KOPT-K1 (cell line): ENCODE measurements around the gene LRRFIP1.
"Not testable (repeated sequence)": the region's sequence is repeated elsewhere in the genome, so short reads cannot be mapped to it uniquely, and the experiment has no call there.

Source experiments
- H3K27ac ChIP-seq: fragments of 200-600 bp; sonication (generic); 2 replicates; pipeline ENCODE4 v1.5.1; 2016; ENCODE audit warnings: antibody characterized with exemption, mild to moderate bottlenecking, low read depth, low read length; ENCODE audit not compliant: poor library complexity, severe bottlenecking
- H3K36me3 ChIP-seq: fragments of 200-600 bp; sonication (generic); 2 replicates; pipeline ENCODE4 v1.5.1; 2017; ENCODE audit warnings: antibody characterized with exemption, mild to moderate bottlenecking, low read length, moderate library complexity; ENCODE audit not compliant: insufficient read depth
- H3K9me3 ChIP-seq: fragments of 200-600 bp; sonication (generic); 2 replicates; pipeline ENCODE4 v1.5.1; 2017; ENCODE audit warnings: antibody characterized with exemption, low read length, mild to moderate bottlenecking; ENCODE audit not compliant: insufficient read depth, poor library complexity, severe bottlenecking

The LRRFIP1 gene

DNA sequence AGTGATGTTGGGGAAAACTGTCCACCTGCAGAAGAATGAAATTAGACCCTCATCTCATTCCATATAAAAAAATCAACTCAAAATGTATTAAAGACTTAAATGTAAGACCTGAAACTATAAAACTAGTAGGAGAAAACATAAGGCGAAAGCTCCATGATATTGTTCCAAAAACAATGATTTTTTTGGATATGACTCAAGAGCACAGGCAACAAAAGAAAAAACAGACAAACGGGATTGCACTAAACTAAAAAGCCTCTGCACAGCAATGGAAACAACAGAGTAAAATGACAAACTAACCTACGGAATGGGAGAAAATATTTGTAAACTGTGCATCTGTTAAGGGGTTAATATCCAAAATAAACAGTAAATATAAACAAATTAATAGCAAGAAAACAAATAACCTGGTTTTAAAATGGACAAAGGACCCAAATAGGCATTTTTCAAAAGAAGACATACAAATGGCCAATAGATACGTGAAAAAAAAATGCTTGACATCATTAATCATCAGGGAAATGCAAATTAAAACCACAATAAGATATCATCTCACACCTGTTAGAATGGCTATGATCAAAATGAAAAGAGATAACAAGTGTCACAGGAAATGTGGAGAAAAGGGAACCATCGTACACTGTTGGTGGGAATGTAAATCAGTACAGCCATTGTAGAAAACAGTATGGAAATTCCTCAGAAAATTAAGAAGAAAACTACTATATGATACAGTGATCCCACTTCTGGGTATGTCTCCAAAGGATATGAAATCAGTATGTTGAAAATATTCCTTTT is 26.6 kb downstream of the LRRFIP1 start:
- no peaks in the 10 kb centered on the region for H3K36me3 ChIP-seq
- peaks cover 17% of the 10 kb centered on the region for H3K9me3 ChIP-seq
- H3K27ac ChIP-seq: no peak overlapping the region

DNA sequence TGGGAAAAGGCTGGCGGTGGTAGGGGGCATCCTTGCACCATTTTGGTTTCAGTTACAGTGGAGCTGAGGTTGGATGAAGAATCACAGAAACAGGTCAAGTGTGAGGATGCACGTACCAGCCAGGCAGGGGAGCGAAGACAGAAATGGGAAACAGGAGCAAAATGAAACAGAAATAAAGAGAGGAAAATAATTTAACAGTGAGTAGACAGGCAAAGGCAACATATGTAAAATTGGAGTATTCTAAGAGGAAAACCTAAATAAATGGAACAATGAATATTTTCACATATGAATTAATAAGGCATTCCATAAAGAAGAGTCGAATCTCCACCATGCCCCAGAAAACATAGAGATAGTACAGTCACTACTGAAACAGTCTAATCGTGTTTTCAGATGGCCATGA is 29.7 kb downstream of the LRRFIP1 start:
- Histone ChIP-seq H3K27ac (no peak overlapping the region), H3K36me3 (no peaks in the 10 kb centered on the region)

DNA sequence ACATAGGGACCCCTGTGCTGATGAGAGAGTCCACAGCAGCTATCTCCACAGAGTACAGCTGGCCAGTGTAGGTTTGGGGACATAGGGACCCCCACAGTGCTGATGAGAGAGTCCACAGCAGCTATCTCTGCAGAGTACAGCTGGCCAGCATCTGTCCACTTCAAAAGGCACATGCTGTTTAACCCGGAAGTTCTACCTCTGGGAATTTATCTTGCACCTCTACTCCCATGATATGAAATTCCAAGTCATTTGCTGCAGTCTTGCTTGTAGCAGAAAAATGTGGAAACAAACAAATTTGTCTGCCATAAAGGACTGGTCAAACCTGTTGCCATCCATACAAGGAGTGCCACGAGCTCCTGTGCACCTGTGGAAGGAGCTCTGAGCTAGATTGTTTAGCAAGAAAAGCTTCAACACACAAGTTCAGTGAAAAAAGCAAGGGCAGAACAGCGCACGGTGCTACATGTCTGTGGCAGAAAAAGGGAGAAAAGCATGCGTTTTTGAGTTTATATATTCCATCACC is 33.1 kb downstream of the LRRFIP1 start:
- H3K9me3 ChIP-seq: no peaks in the 10 kb centered on the region
- no peak overlapping the region for H3K27ac ChIP-seq
- no peaks in the 10 kb centered on the region for H3K36me3 ChIP-seq

More for the DNA sequence above, 29.7 kb downstream of the LRRFIP1 start:
- H3K9me3 ChIP-seq: peaks cover 14% of the 10 kb centered on the region

DNA sequence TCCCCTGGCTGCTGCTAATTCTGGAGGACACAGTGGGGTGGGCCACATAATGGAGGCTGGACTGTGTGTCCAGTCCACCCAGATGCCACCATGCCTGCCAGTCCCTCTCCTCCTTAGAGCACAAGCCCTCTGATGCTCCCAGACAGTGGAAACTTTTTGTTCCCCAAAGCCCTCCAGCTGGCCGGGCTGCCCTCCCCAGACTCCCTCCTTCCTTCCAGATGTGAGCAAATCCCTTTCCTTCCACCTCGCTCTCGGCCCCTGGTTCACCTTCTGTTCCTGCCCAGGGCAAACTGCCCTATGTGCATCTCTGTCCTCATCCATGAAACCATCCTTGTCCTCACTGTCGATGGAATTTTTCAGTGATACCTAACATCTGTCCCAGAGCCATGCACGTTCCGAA is 33.9 kb downstream of the LRRFIP1 start:
- no peaks in the 10 kb centered on the region for H3K9me3 ChIP-seq
- no peaks in the 10 kb centered on the region for H3K36me3 ChIP-seq
- no peak overlapping the region for H3K27ac ChIP-seq

DNA sequence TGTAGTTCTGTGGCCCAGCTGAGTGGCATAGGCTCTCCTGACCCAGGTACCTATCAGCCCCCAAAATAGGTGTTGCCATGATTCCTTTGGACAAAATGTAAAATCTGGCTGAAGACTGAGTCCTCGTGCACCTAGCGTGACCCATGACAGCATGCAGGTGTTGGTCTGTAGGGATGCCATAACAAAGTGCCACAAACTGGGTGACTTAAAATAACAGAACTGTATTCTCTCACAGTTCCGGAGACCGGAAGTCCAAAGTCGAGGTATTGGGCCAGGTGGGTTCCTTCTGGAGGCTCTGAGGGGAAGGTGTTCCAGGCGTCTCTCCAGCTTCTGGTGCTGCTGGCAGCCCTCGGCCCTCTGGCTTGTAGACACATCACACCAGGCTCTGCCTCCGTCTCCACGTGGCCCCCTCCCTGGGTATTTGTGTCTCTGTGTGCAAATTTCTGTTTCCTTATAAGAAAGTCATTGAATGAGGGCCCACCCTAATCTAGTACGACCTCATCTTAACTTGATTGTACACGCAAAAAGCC is 34.5 kb downstream of the LRRFIP1 start:
- no peaks in the 10 kb centered on the region for H3K9me3 ChIP-seq
- H3K36me3 ChIP-seq: no peaks in the 10 kb centered on the region
- no peak overlapping the region for H3K27ac ChIP-seq

DNA sequence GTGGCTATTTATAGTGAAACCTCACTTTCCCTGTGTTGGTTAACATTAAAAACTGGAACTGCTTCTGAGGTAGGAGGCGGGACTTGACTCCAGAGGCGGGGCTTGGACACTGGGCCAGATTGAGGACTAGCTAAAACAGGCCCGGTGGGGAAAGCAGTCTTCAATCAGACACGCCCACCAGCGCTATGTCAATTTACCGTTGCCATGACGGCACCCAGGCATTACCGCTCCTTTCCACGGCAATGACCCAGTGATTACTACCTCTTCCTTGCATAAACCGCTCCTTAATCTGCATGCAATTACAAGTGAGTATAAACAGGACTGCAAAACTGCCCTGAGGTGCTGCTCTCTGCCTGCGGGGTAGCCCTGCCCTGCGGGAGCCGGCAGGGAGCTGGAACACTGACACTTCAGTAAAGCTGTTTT is 35.3 kb downstream of the LRRFIP1 start:
- H3K27ac ChIP-seq: no peak overlapping the region
- no peaks in the 10 kb centered on the region for H3K9me3 ChIP-seq
- no peaks in the 10 kb centered on the region for H3K36me3 ChIP-seq

DNA sequence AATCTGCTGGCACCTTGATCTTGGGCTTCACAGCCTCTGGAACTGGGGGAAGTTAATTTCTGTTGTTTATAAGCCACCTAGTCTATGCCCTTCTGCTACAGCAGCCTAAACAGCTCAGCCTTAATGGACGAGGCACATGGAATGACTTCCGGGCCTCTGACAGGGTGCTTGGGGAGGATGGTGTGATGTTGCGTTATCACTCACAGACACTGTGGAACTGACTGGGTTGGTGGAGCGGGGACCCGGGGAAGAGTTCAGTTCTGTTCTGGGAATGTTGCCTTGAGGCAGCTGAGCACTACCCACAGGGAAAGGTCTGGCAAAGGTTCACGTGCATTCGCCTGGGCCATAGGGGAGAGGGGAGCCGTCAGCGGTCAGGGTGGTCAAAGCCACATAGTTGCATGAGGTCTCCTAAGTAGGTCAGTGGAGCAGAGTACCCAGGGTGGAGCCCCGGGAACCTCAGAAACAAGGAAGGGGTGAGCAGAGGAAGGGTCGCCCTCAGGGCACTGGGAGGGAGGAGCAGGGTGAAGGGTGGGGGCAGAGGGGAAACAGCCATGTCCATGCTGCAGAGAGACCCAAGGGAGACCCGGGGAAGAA is 36.2 kb downstream of the LRRFIP1 start:
- no peak overlapping the region for H3K27ac ChIP-seq
- no peaks in the 10 kb centered on the region for H3K36me3 ChIP-seq
- H3K9me3 ChIP-seq: no peaks in the 10 kb centered on the region

DNA sequence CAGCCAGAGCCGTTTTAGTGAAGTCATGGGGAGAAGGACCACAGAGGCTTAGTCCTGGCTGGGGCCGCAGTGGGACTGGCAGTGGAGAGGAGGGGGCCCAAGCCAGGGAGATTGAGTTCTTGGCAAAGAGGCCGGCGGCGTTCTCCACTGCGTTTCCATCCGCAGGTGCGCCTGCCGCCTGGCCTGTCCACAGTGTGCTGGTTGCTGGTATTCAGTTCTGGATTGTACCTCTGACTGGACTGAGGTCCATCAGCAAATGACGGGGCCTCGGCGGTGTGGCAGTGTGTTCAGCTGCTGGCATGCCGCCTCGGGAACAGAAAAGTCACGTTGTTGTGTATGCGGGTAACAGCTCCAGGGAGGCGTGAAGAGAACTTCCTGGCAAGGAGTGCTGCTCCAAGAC is 36.8 kb downstream of the LRRFIP1 start:
- no peaks in the 10 kb centered on the region for H3K36me3 ChIP-seq
- no peak overlapping the region for H3K27ac ChIP-seq
- no peaks in the 10 kb centered on the region for H3K9me3 ChIP-seq

DNA sequence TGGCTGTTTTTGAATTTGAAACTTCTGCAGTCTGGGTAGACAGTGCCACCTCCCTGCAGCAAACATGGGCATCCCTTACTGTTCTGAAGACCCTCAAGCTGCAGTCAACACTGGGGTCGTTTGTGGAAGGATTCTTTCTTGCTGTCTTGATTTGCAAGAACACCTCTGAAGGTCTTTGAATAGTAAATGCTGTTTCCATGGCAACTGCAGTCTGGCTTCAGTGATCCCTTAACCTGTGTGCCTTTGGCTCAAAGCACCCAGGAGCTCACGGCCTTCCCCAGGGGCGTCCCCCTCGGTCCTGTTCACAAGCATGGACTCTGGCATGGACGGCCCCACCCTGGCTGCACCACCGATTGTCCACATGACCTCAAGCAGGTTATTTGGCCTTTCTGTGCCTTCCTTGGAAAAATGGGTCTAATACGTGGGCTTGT is 38.3 kb downstream of the LRRFIP1 start:
- Histone ChIP-seq H3K36me3 (no peaks in the 10 kb centered on the region), H3K27ac (no peak overlapping the region), H3K9me3 (no peaks in the 10 kb centered on the region)

DNA sequence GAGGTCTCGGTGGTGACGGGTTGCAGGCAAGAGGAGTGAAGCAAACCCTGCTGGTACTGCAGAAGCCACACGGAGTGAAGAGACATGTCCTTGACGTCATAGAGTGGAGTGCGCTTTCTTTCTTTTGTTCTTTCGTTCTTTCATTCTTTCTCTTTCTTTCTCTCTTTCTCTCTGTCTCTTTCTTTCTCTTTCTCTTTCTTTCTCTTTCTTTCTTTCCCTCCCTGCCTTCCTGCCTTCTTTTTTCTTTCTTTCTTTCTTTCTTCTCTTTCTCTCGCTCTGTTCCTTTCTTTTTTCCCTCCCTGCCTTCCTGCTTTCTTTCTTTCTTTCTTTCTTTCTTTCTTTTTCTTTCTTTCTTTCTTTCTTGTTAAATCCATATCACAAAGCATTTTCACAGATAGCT is 39.2 kb downstream of the LRRFIP1 start:
- no peaks in the 10 kb centered on the region for H3K36me3 ChIP-seq
- no peaks in the 10 kb centered on the region for H3K9me3 ChIP-seq
- H3K27ac ChIP-seq: no peak overlapping the region

DNA sequence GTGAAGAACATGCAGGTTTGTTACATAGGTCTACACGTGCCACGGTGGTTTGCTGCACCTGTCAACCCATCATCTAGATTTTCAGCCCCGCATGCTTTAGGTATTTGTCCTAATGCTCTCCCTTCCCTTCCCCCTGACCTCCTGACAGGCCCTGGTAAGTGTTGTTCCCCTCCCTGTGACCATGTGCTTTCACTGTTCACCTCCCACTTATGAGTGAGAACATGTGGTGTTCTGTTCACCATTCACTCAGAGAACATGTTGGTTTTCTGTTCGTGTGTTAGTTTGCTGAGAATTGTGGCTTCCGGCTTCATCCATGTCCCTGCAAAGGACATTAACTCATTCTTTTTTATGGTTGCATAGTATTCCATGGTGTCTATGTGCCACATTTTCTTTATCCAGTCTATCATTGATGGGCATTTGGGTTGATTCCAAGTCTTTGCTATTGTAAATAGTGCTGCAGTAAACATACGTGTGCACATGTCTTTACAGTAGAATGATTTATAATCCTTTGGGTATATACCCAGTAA is 39.7 kb downstream of the LRRFIP1 start:
- H3K27ac ChIP-seq, H3K9me3 ChIP-seq, H3K36me3 ChIP-seq: not testable (repeated sequence)

DNA sequence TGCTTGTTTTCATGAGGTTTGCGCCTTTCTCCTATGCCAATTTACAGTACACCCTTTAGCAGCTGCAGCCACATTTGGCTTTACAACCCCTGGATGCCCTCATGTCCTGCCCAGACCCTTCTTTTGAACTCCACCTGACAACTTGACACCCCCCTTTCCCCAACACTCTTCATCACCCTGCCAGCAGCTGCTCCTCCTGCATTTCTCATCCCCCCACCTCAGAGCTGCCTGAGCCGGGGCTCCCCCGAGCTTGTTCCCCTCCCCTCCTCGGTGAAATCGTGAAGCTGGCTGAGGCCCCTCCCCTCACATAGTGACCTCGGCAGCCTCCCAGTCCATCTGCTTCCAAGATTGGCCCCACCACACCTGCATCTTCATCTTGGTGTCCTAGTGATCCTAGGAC is 40.5 kb downstream of the LRRFIP1 start:
- H3K27ac ChIP-seq: no peak overlapping the region
- H3K9me3 ChIP-seq: no peaks in the 10 kb centered on the region
- no peaks in the 10 kb centered on the region for H3K36me3 ChIP-seq

DNA sequence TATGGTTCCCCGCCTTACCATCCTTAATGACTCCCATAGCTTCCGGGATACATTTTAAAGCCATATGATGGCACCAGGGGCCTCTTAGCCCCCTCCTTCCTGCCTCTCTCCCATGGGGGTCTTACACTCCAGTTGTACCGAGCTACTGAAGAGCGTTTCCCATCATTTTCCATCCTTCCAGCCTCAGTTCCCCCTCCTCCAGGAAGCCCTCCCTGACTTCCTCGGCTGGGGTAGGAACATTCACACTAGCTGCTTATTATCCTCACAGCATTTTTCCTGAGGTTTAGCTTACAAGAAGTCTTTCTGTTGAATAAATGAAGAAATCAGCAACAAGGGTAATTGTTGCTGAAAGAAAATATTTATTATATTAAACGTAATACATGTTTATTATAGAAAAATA is 41.1 kb downstream of the LRRFIP1 start:
- H3K36me3 ChIP-seq: no peaks in the 10 kb centered on the region
- no peaks in the 10 kb centered on the region for H3K9me3 ChIP-seq
- H3K27ac ChIP-seq: no peak overlapping the region

DNA sequence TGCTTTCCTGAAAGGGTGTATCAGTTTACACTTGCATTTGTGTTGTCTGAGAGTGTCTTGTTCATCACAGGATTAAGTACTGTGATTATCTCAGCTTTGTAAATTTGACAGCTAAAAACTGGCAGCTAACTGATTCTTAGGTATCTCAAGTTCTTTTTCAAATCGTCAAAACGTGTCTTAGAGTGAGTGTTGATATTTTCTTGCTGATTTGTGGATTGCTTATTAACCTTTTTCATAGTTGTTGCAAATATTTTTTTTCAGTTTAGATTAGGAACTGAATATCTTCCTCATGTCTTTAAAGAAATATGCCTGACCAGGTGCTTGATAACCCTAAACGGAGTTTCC is 41.9 kb downstream of the LRRFIP1 start:
- no peak overlapping the region for H3K27ac ChIP-seq
- H3K9me3 ChIP-seq: no peaks in the 10 kb centered on the region
- no peaks in the 10 kb centered on the region for H3K36me3 ChIP-seq

DNA sequence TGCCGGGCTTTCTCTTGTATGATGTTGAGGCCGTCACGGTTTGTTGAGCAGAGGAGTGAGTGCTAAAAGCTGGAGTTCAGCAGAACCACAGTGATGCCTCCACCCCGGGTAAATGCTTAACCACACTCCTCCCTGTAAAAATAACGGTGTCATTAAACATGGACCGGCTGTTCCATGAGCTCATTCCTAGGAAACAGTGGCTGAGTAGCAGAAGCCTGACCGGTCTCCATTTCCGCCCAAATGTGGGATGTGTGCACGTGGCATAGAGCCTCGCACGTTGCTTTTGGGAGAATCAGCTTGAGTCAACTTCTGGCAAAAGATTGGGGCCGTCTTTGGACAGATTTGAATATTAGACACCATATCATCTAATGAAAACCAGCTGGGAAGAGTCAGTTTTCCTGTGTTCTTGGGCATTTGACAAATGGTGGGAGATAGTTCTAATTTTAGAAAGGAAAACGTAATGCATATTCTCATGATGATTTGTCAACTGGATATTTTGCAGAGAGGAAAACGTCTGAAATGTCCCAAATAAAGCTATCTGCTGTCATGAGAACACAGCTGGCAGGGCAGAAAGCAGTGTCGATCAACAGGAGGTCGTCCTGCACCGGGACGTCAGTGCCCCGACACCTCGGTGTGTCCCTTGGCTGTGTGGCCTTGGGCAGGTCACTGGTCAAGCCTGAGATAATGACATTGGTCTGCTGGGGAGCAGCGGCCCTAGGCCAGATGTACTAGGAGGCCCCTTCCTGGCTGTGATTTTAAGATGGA is 42.4 kb downstream of the LRRFIP1 start:
- Histone ChIP-seq H3K9me3 (no peaks in the 10 kb centered on the region), H3K27ac (no peak overlapping the region)

More for the DNA sequence above, 42.4 kb downstream of the LRRFIP1 start:
- H3K36me3 ChIP-seq: no peaks in the 10 kb centered on the region
